GM23338 (cell line): ENCODE data around the gene TFAM. TPM values are rescaled to one million over a fixed set of nuclear protein-coding genes. Genes with fewer than 3 reads are reported as not detected.

Experiments
- ATAC-seq: fragments of 200-7000 bp; cut with Tn5 transposase; 3 replicates; pipeline ENCODE4 v1.9.1; 2020
- DNase-seq: peaks from one replicate; pipeline ENCODE4 v3.0.0-alpha.2; 2015; ENCODE audit warnings: low spot score
- H2AFZ ChIP-seq: fragments of 200-600 bp; sonication (generic); 2 replicates; pipeline ENCODE4 v1.8.0; 2016; ENCODE audit warnings: antibody characterized with exemption, mild to moderate bottlenecking, moderate library complexity
- H3F3A ChIP-seq: fragments of 200-600 bp; sonication (generic); replicated peaks from 2 replicates; pipeline ENCODE4 v1.8.0; 2017; ENCODE audit warnings: antibody characterized with exemption, mixed run types, low read depth
- H3K27ac ChIP-seq: fragments of 200-600 bp; sonication (generic); 2 replicates; pipeline ENCODE4 v1.6.1; 2016; ENCODE audit warnings: low read depth
- H3K27me3 ChIP-seq: fragments of 200-600 bp; sonication (generic); 2 replicates; pipeline ENCODE4 v1.8.0; 2016; ENCODE audit warnings: mild to moderate bottlenecking, mixed run types, moderate library complexity; ENCODE audit not compliant: insufficient read depth
- H3K36me3 ChIP-seq: fragments of 200-600 bp; sonication (generic); 2 replicates; pipeline ENCODE4 v1.8.0; 2016; ENCODE audit warnings: mild to moderate bottlenecking; ENCODE audit not compliant: insufficient read depth
- H3K4me1 ChIP-seq: fragments of 200-600 bp; sonication (generic); 2 replicates; pipeline ENCODE4 v1.8.0; 2016; ENCODE audit warnings: mild to moderate bottlenecking, moderate library complexity; ENCODE audit not compliant: insufficient read depth
- H3K4me2 ChIP-seq: fragments of 200-600 bp; sonication (generic); 2 replicates; pipeline ENCODE4 v1.7.1; 2017; ENCODE audit warnings: mixed run types
- H3K4me3 ChIP-seq: fragments of 200-600 bp; sonication (generic); 2 replicates; pipeline ENCODE4 v1.6.1; 2016; ENCODE audit warnings: mixed run types
- H3K79me2 ChIP-seq: fragments of 200-600 bp; sonication (generic); replicated peaks from 2 replicates; pipeline ENCODE4 v1.8.0; 2017; ENCODE audit warnings: mild to moderate bottlenecking; ENCODE audit not compliant: insufficient read depth
- H3K9me2 ChIP-seq: fragments of 200-600 bp; sonication (generic); 2 replicates; pipeline ENCODE4 v1.8.0; 2017; ENCODE audit not compliant: insufficient read depth
- H4K20me1 ChIP-seq: fragments of 200-600 bp; sonication (generic); replicated peaks from 2 replicates; pipeline ENCODE4 v1.8.0; 2017; ENCODE audit warnings: mild to moderate bottlenecking; ENCODE audit not compliant: insufficient read depth
- H3K27ac Mint-ChIP-seq: 2 replicates; pipeline ENCODE4 v1.8.0; 2020; ENCODE audit warnings: inconsistent platforms, mild to moderate bottlenecking, moderate library complexity, mixed read lengths
- H3K27me3 Mint-ChIP-seq: 3 replicates; pipeline ENCODE4 v1.8.0; 2022; ENCODE audit warnings: low read depth, mild to moderate bottlenecking, moderate library complexity, mixed read lengths, inconsistent platforms; ENCODE audit not compliant: insufficient read depth, poor library complexity
- H3K36me3 Mint-ChIP-seq: 3 replicates; pipeline ENCODE4 v1.8.0; 2021; ENCODE audit warnings: low read depth, mild to moderate bottlenecking, inconsistent platforms, moderate library complexity, mixed read lengths
- H3K4me1 Mint-ChIP-seq: 3 replicates; pipeline ENCODE4 v1.8.0; 2020; ENCODE audit warnings: mild to moderate bottlenecking, inconsistent platforms, mixed read lengths
- H3K4me3 Mint-ChIP-seq: 3 replicates; pipeline ENCODE4 v1.8.0; 2021; ENCODE audit warnings: moderate library complexity, mild to moderate bottlenecking, inconsistent platforms, mixed read lengths
- H3K9me3 Mint-ChIP-seq: 3 replicates; pipeline ENCODE4 v1.8.0; 2020; ENCODE audit warnings: moderate library complexity, mild to moderate bottlenecking, inconsistent platforms, mixed read lengths
- CREB1 ChIP-seq: fragments of 250-450 bp; sonication (Bioruptor Pico); IDR thresholded peaks from 2 replicates; pipeline ENCODE4 v1.5.0; 2020; ENCODE audit warnings: low read depth, mild to moderate bottlenecking, moderate library complexity
- ETS1 ChIP-seq: IDR thresholded peaks from 2 replicates; pipeline ENCODE4 v1.6.1; 2016; ENCODE audit warnings: antibody characterized with exemption
- EZH2 ChIP-seq: fragments of 200-600 bp; sonication (generic); IDR thresholded peaks from one replicate; pipeline ENCODE4 v1.8.0; 2017; ENCODE audit warnings: antibody characterized with exemption, mild to moderate bottlenecking, low read depth; ENCODE audit not compliant: unreplicated experiment
- REST ChIP-seq: IDR thresholded peaks from one replicate; pipeline ENCODE4 v1.6.1; 2018; ENCODE audit warnings: antibody characterized with exemption; ENCODE audit not compliant: unreplicated experiment
- polyA plus RNA-seq: library from polyadenylated mRNA; unstranded; fragments of >200 nt; fragmentation: Nextera tagmentation; extraction: Ambion mirVana; gene quantifications from 2 replicates; pipeline ENCODE4 v1.2.1, GENCODE V29; 2016
- total RNA-seq: library from RNA; depleted of rRNA; stranded (reverse); fragments of >200 nt; shearing (Covaris generic); gene quantifications from 2 replicates; pipeline ENCODE4 v1.2.3, GENCODE V29; 2014
- TF ChIP-seq, protein P1 (sequence below), 2 experiments: fragments of 200-600 bp in 1 of 2; sonication (generic) in 1 of 2; conservative IDR thresholded peaks; 2 replicates each; pipeline versions ENCODE4 v1.5.1 to v1.6.1; 2016 to 2017; ENCODE audit warnings: antibody characterized with exemption in 2 of 2, low read depth in 2 of 2, mild to moderate bottlenecking in 2 of 2, moderate library complexity in 1 of 2

The TFAM gene
- total and polyA plus RNA-seq, 2 experiments from 2014 or later, result 54.2 to 156 TPM

DNA sequence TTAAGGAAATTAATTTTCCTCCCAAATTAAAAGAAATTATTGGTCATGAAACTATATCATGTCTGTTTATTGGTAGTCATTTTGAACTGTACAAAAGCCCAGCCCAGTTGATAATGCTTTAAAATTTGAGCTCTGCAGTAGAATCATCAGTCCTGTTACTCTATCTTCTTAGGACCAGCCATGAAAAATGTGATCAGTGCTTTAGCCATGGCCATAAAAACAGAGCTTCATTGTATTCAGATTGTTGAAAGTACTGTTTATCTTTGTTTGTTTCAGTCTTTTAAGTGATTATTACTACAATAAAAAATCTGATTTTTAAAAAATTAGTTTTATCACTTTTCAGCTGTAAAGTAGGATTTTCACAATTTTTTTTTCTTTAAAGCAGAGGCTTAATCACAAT lies 13.7 kb upstream of the TFAM start:
- Histone ChIP-seq H2AFZ (no peak overlapping the region), H3K9me2 (peaks cover 4% of the 10 kb centered on the region; the same call in 1 of the 2 replicates), H3K27me3 (no peaks in the 10 kb centered on the region), H3K4me2 (no peak overlapping the region), H3K4me3 (no peak overlapping the region), H3F3A (no peaks in the 10 kb centered on the region), H3K27ac (no peak overlapping the region), H3K36me3 (no peaks in the 10 kb centered on the region), H3K79me2 (no peaks in the 10 kb centered on the region), H4K20me1 (no peaks in the 10 kb centered on the region), H3K4me1 (no peaks in the 10 kb centered on the region)
- H3K4me1 Mint-ChIP-seq, result no peaks in the 10 kb centered on the region
- H3K36me3 Mint-ChIP-seq, result no peaks in the 10 kb centered on the region
- no peak overlapping the region for H3K4me3 Mint-ChIP-seq
- no peaks in the 10 kb centered on the region for H3K9me3 Mint-ChIP-seq
- no peak for DNase-seq
- ATAC-seq, result no peak
- no peaks in the 10 kb centered on the region for H3K27me3 Mint-ChIP-seq
- TF ChIP-seq ETS1, result no peak
- TF ChIP-seq EZH2, result no peak
- TF ChIP-seq, protein P1, sequence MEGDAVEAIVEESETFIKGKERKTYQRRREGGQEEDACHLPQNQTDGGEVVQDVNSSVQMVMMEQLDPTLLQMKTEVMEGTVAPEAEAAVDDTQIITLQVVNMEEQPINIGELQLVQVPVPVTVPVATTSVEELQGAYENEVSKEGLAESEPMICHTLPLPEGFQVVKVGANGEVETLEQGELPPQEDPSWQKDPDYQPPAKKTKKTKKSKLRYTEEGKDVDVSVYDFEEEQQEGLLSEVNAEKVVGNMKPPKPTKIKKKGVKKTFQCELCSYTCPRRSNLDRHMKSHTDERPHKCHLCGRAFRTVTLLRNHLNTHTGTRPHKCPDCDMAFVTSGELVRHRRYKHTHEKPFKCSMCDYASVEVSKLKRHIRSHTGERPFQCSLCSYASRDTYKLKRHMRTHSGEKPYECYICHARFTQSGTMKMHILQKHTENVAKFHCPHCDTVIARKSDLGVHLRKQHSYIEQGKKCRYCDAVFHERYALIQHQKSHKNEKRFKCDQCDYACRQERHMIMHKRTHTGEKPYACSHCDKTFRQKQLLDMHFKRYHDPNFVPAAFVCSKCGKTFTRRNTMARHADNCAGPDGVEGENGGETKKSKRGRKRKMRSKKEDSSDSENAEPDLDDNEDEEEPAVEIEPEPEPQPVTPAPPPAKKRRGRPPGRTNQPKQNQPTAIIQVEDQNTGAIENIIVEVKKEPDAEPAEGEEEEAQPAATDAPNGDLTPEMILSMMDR (conservative IDR thresholded peaks at IDR 0.05; ENCODE audit: low read depth in 2 of 2), result no peak
- H3K27ac Mint-ChIP-seq, result no peak overlapping the region

DNA sequence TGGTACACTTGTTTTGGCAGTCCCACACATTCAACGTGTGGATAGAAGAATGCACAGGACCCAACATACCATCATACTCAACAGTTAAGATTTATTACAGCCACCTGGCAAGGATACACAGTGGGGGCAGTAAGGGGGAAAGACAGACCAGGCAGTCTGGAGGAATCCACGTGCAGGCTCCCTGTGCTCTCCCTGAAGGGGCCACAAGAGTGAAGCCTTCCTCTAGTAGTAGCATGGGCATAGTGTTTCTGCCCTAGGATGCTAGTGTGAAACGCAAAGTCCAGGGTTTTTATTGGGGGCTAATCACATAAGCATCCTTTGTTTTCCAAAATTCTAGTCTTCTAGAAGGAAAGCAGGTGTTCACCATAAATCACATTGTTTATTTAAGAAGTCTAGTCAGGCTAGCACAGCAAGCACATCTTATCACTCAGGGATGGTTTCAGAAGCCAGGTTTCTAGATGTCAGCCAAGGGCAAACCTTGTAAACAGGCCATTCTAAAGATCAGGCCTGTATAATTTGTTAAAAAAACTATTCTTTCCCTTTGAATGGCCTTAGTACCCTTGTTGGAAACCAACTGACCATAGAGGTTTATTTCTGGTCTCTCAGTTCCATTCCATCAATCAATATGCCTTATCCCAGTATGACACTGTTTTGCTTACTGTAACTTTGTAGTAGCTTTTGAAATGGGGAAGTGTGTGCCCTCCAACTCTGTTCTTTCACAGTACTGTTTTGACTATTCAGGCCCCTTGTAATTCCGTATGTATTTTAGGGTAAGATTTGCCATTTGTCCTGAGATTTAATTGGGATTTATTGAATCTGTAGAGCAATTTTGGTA lies 12.4 kb upstream of the TFAM start:
- TF ChIP-seq, protein P1 (conservative IDR thresholded peaks at IDR 0.05; ENCODE audit: low read depth in 2 of 2), result no peak
- no peak for TF ChIP-seq CREB1 (CRISPR knock-in tag)
- TF ChIP-seq REST, result no peak
- no peak overlapping the region for H3K4me3 ChIP-seq
- DNase-seq (no peak), ATAC-seq (no peak)
- no peaks in the 10 kb centered on the region for H3K4me1 ChIP-seq
- H4K20me1 ChIP-seq, result no peaks in the 10 kb centered on the region
- H3K4me2 ChIP-seq, result no peak overlapping the region
- Mint-ChIP-seq H3K27me3 (no peaks in the 10 kb centered on the region), H3K4me3 (no peak overlapping the region), H3K4me1 (no peaks in the 10 kb centered on the region), H3K9me3 (no peaks in the 10 kb centered on the region), H3K27ac (no peak overlapping the region), H3K36me3 (no peaks in the 10 kb centered on the region)
- no peaks in the 10 kb centered on the region for H3F3A ChIP-seq
- H3K79me2 ChIP-seq, result no peaks in the 10 kb centered on the region
- H2AFZ ChIP-seq, result no peak overlapping the region
- H3K27me3 ChIP-seq, result no peaks in the 10 kb centered on the region
- H3K9me2 ChIP-seq, result peaks cover 4% of the 10 kb centered on the region; the same call in 1 of the 2 replicates
- no peaks in the 10 kb centered on the region for H3K36me3 ChIP-seq
- no peak overlapping the region for H3K27ac ChIP-seq
